Lung (tissue), 12 donors: ENCODE measurements around the gene NCL. TPM values are rescaled to one million over a fixed set of nuclear protein-coding genes. Genes with fewer than 3 reads are reported as not detected.
"Not testable (repeated sequence)": the region's sequence is repeated elsewhere in the genome, so short reads cannot be mapped to it uniquely, and the experiment has no call there.

ENCODE experiments used
- ATAC-seq: fragments of 200-7000 bp; cut with Tn5 transposase; one replicate; pipeline ENCODE4 v1.9.1; 2020; ENCODE audit warnings: moderate number of reproducible peaks; ENCODE audit not compliant: insufficient read depth, low FRiP score
- DNase-seq, 3 donors: peaks; one replicate each; pipeline ENCODE4 v3.0.0-alpha.2; 2013 to 2017
- H3K27ac ChIP-seq, 2 donors: one replicate each; pipeline ENCODE4 v1.5.1; 2013; ENCODE audit warnings: mild to moderate bottlenecking in 2 of 2, moderate library complexity in 2 of 2, control low read depth in 1 of 2, inconsistent platforms in 1 of 2, low read depth in 1 of 2, low read length in 1 of 2
- H3K27me3 ChIP-seq, 3 donors: one replicate each; pipeline ENCODE4 v1.5.1; 2013; ENCODE audit warnings: low read length in 2 of 3; ENCODE audit not compliant: control insufficient read depth in 3 of 3, insufficient read depth in 3 of 3
- H3K36me3 ChIP-seq, 4 donors: one replicate each; pipeline ENCODE4 v1.5.1; 2013; ENCODE audit warnings: low read length in 4 of 4, mild to moderate bottlenecking in 1 of 4, moderate library complexity in 1 of 4; ENCODE audit not compliant: control insufficient read depth in 4 of 4, insufficient read depth in 4 of 4
- H3K4me1 ChIP-seq, 5 donors: one replicate each; pipeline ENCODE4 v1.5.1; 2013; ENCODE audit warnings: low read length in 5 of 5, mild to moderate bottlenecking in 2 of 5, moderate library complexity in 1 of 5; ENCODE audit not compliant: control insufficient read depth in 5 of 5, insufficient read depth in 5 of 5
- H3K4me3 ChIP-seq: one replicate; pipeline ENCODE4 v1.5.1; 2013; ENCODE audit warnings: mild to moderate bottlenecking, control low read depth, moderate library complexity
- H3K9ac ChIP-seq, 2 donors: one replicate each; pipeline ENCODE4 v1.5.1; 2013; ENCODE audit warnings: low read length in 2 of 2, control low read depth in 1 of 2; ENCODE audit not compliant: insufficient read depth in 1 of 2
- H3K9me3 ChIP-seq, 4 donors: one replicate each; pipeline ENCODE4 v1.5.1; 2013; ENCODE audit warnings: low read length in 3 of 4, mild to moderate bottlenecking in 1 of 4, moderate library complexity in 1 of 4; ENCODE audit not compliant: control insufficient read depth in 4 of 4, insufficient read depth in 3 of 4
- CTCF ChIP-seq: IDR thresholded peaks from 2 replicates; pipeline ENCODE4 v1.5.1; 2012; ENCODE audit warnings: mild to moderate bottlenecking; ENCODE audit errors: control extremely low read depth, extremely low read depth
- WGBS, 2 donors: extraction: QIAGEN DNeasy Blood & Tissue Kit; methylation state at CpG; one replicate each; pipeline ENCODE4 v1.1.7; 2013; 5-methylcytosine and 5-hydroxymethylcytosine counted together
- polyA plus RNA-seq, 2 donors: library from polyadenylated mRNA; stranded (reverse); fragments of 200-250 nt; gene quantifications; one replicate each; pipeline ENCODE4 v1.2.1, GENCODE V29; 2013
- total RNA-seq, 2 donors: library from RNA; depleted of rRNA in 1 of 2; stranded (reverse); fragments of >200 nt in 1 of 2; gene quantifications; one replicate each; pipeline ENCODE4 v1.2.1, GENCODE V29; 2014 to 2021
- donor health status: control.
- donor health status: control.
- donor health status: Bipolar disorder and iron deficiency.
- donor health status: healthy.
- donor health status: DM: yes; HTN: yes; CAD: no.

Gene NCL
- total and polyA plus RNA-seq, 4 donors, result 144 to 373 (median 331) TPM

DNA sequence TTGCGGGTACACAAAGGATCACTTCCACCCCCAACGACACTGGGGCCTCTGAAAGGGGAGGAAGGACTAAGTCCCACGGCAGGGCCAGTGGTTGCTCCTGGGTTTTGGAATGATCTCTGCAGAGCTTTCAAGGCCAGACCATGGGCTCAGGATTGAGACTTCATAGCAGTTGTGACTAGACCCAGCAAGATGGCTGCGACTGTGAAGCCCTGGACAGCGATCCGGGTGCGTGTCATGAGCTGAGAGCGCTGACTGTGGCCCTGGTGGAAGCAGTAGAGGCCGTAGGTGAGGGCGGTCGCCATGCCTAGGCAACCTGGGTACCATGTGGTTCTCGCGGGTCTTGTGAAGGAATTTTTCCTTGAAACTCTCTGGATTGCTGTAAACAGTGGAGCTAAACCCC is 27.3 kb downstream of the NCL start:
- ATAC-seq (no peak), DNase-seq (no peak)
- Histone ChIP-seq H3K27ac (no peak overlapping the region), H3K4me3 (no peak overlapping the region), H3K9ac (no peak overlapping the region), H3K9me3 (peaks cover 0 to 1% (median 0%) of the 10 kb centered on the region in 4 donors), H3K27me3 (no peaks in the 10 kb centered on the region), H3K4me1 (no peaks in the 10 kb centered on the region), H3K36me3 (no peaks in the 10 kb centered on the region)
- no peak for TF ChIP-seq CTCF
- WGBS, 2 donors, result 88 to 96% methylated on average over 13 of the region's 13 CpGs

DNA sequence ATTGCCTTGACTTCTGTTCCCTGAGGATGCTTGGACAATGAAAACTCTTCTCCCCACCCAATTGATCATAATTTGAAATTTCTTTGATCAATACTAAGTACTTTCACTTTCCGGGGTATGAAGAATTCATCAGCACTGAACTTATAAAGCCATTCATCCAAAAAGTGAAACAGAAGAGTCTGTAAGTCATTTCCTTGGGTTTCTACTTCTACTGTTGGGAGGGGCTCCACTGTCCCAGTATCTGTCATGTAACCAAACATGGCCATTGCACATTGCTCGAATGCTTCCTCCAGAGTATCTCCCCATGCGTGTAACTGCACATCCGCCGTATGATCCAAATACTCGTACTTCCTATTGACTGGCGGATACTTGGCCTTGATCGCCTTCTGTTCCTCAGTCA is 30.3 kb downstream of the NCL start:
- Histone ChIP-seq H3K36me3 (no peaks in the 10 kb centered on the region), H3K4me3 (no peak overlapping the region), H3K27ac (no peak overlapping the region), H3K27me3 (no peaks in the 10 kb centered on the region), H3K9me3 (peaks cover 0 to 4% (median 0%) of the 10 kb centered on the region in 4 donors), H3K9ac (no peak overlapping the region), H3K4me1 (no peaks in the 10 kb centered on the region)
- ATAC-seq, result no peak
- DNase-seq, result no peak
- TF ChIP-seq CTCF, result no peak
- 81 to 86% methylated on average over 8 of the region's 8 CpGs for WGBS, 2 donors

GRCh38 chr2:231431606-231432005 is 32.7 kb downstream of the NCL start:
- H3K4me3 ChIP-seq, result no peak overlapping the region
- WGBS, 2 donors, result 95 to 97% methylated on average over 4 of the region's 4 CpGs
- no peak for TF ChIP-seq CTCF
- H3K36me3 ChIP-seq, result no peaks in the 10 kb centered on the region
- no peak overlapping the region for H3K9ac ChIP-seq
- ATAC-seq (no peak), DNase-seq (no peak)
- H3K27me3 ChIP-seq, result no peaks in the 10 kb centered on the region
- H3K4me1 ChIP-seq, result no peaks in the 10 kb centered on the region
- no peak overlapping the region for H3K27ac ChIP-seq
- peaks cover 0 to 4% (median 0%) of the 10 kb centered on the region in 4 donors for H3K9me3 ChIP-seq

- 86 to 89% methylated on average over 4 of the region's 4 CpGs for WGBS, 2 donors
- not testable (repeated sequence) for H3K4me3 ChIP-seq, H3K27ac ChIP-seq, H3K27me3 ChIP-seq, H3K36me3 ChIP-seq, H3K9ac ChIP-seq, ATAC-seq, H3K9me3 ChIP-seq, H3K4me1 ChIP-seq, DNase-seq
These were observed 33.8 kb downstream of the NCL start for GRCh38 chr2:231430437-231430836.
